Stimulated activated CD8-positive, alpha-beta memory T cell treated with anti-CD3 and anti-CD28 coated beads, Interleukin-2, amount 100 ng/mL, for 1 hour (primary cell): ENCODE data around the gene IFIT3.

Experiments used
- DNase-seq, 2 donors: peaks; one replicate each; pipeline ENCODE4 v3.0.0-alpha.2; 2020; ENCODE audit warnings: low read depth in 2 of 2

The IFIT3 gene

GRCh38 chr10:89357975-89358374 lies 30.2 kb downstream of the IFIT3 start:
- no peak for DNase-seq

GRCh38 chr10:89360157-89360556 lies 32.4 kb downstream of the IFIT3 start:
- DNase-seq: no peak

GRCh38 chr10:89362929-89363328 lies 35.1 kb downstream of the IFIT3 start:
- DNase-seq: no peak

- no peak for DNase-seq
Observed at GRCh38 chr10:89363729-89364442, 36.1 kb downstream of the IFIT3 start.

GRCh38 chr10:89364531-89364930 lies 36.7 kb downstream of the IFIT3 start:
- DNase-seq: no peak

GRCh38 chr10:89367529-89367928 lies 39.7 kb downstream of the IFIT3 start:
- no peak for DNase-seq

- no peak for DNase-seq
Observed at GRCh38 chr10:89368129-89368528, 40.3 kb downstream of the IFIT3 start.

GRCh38 chr10:89369156-89370105 lies 41.6 kb downstream of the IFIT3 start:
- no peak for DNase-seq

GRCh38 chr10:89371079-89371478 lies 43.3 kb downstream of the IFIT3 start:
- no peak for DNase-seq

- DNase-seq: no peak
Observed at GRCh38 chr10:89371987-89372386, 44.2 kb downstream of the IFIT3 start.

GRCh38 chr10:89373916-89374711 lies 46.3 kb downstream of the IFIT3 start:
- no peak for DNase-seq

- no peak for DNase-seq
Observed at GRCh38 chr10:89374713-89375141, 46.9 kb downstream of the IFIT3 start.

GRCh38 chr10:89377705-89378637 lies 50.2 kb downstream of the IFIT3 start, which contains the start of gene IFIT1B:
Gene IFIT1B, plus strand, starts transcription at chr10:89378056. Its CDS starts 80 bp downstream, at chr10:89378136.
- DNase-seq: no peak

GRCh38 chr10:89379103-89379502 lies 51.3 kb downstream of the IFIT3 start:
- no peak for DNase-seq

GRCh38 chr10:89382757-89383156 lies 55.0 kb downstream of the IFIT3 start:
- no peak for DNase-seq

GRCh38 chr10:89384474-89385340 lies 56.9 kb downstream of the IFIT3 start:
- no peak for DNase-seq

GRCh38 chr10:89388806-89389205 lies 61.0 kb downstream of the IFIT3 start:
- DNase-seq: no peak

GRCh38 chr10:89389254-89389653 lies 61.5 kb downstream of the IFIT3 start:
- DNase-seq: no peak
